Esophagus squamous epithelium (tissue), 5 donors: ENCODE measurements around the gene CARMIL3. TPM values are rescaled to one million over a fixed set of nuclear protein-coding genes. Genes with fewer than 3 reads are reported as not detected.

Experiments used
- DNase-seq: peaks from one replicate; lab custom pipeline; 2025; lab: John Stamatoyannopoulos, UW
- H3K27ac ChIP-seq, 4 donors: fragments of 200-600 bp; sonication (generic); one replicate each; pipeline ENCODE4 v1.5.1; 2016 to 2019; ENCODE audit warnings: mild to moderate bottlenecking in 1 of 4
- H3K27me3 ChIP-seq, 4 donors: fragments of 200-600 bp; sonication (generic); 1 replicate in 3 of 4; 2 replicates in 1 of 4; pipeline versions ENCODE4 v1.5.1 to v1.6.0; 2017 to 2021; ENCODE audit warnings: antibody characterized with exemption in 1 of 4
- H3K36me3 ChIP-seq, 3 donors: fragments of 200-600 bp; sonication (generic); one replicate each; pipeline ENCODE4 v1.5.1; 2016 to 2019
- H3K4me1 ChIP-seq, 3 donors: fragments of 200-600 bp; sonication (generic); one replicate each; pipeline ENCODE4 v1.5.1; 2017 to 2019
- H3K4me3 ChIP-seq, 4 donors: fragments of 200-600 bp; sonication (generic); 1 replicate in 3 of 4; 2 replicates in 1 of 4; pipeline ENCODE4 v1.5.1; 2016 to 2019; ENCODE audit warnings: mild to moderate bottlenecking in 2 of 4, moderate library complexity in 1 of 4
- H3K9me3 ChIP-seq, 3 donors: fragments of 200-600 bp; sonication (generic); one replicate each; pipeline ENCODE4 v1.5.1; 2016 to 2019
- POLR2A ChIP-seq, 4 donors: fragments of 450-650 bp; IDR thresholded peaks; one replicate each; pipeline ENCODE4 v1.6.1; 2017; ENCODE audit warnings: antibody characterized with exemption in 4 of 4, mild to moderate bottlenecking in 4 of 4, moderate library complexity in 3 of 4
- WGBS, 2 donors: methylation state at CpG; one replicate each; pipeline ENCODE4 v1.1.5; 2018; 5-methylcytosine and 5-hydroxymethylcytosine counted together
- intact Hi-C: fragments of 100-400 bp; cut with DNase I; formaldehyde crosslinking; loops from one replicate; pipeline ENCODE4 v1.15.0; 2022
- total RNA-seq, 4 donors: library from RNA; depleted of rRNA; stranded (reverse); fragments of >200 nt; gene quantifications; one replicate each; pipeline ENCODE4 v1.1.0, GENCODE V29; 2016
- TF ChIP-seq, protein P1 (sequence below), 6 experiments: fragments of 450-650 bp in 4 of 6; fragments of 200-600 bp in 2 of 6; sonication (generic) in 2 of 6; IDR thresholded peaks; one replicate each; pipeline ENCODE4 v1.5.1; 2016 to 2019; ENCODE audit warnings: antibody characterized with exemption in 6 of 6, mild to moderate bottlenecking in 4 of 6, moderate library complexity in 4 of 6
- donor health status: DM: yes; HTN: yes; CAD: no.

Gene CARMIL3
- total RNA-seq, 4 donors from 2014 or later = 0.38 to 1.2 (median 0.86) TPM

DNA sequence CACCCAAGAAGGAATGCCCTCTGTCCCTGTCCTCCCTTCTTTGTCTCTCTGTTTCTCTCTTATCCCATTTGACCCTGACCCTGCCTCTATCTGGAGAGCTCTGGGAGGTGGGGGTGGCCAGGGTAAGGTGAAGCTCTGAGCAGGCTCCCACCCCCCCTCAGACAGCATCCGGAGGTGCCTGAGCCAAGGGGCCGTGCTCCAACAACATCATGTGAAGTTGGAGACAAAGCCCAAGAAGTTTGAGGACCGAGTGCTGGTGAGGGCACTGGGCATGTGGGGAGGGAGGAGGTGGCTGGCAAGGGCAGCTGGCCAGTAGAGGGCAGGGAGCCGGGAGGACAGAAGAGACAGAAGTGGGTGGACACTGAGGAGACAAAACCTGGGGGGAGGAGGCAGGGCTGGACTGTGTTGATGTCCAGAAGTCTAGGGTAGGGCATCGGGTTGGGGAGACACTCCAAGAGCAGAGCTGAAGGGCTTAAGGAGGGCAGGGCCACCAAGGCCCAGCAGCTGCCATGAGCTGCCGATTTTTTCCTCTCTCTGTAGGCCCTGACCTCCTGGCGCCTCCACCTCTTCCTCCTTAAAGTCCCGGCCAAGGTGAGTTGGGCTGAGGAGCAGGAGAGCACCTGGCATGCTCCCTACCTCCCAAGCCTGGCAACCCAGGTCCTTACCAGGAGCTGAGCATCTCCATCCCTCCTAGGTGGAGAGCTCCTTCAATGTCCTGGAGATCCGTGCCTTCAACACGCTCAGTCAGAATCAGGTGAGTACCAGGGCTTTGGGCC lies 1.9 kb downstream of the CARMIL3 start:
- no peak overlapping the region for H3K27ac ChIP-seq
- H3K36me3 ChIP-seq = no peaks in the 10 kb centered on the region
- intact Hi-C loops = no loop called here
- no peaks in the 10 kb centered on the region for H3K9me3 ChIP-seq
- 54 to 65% methylated on average over 6 to 7 of the region's 10 CpGs for WGBS, 2 donors
- DNase-seq = no peak
- H3K27me3 ChIP-seq = peaks cover 0 to 19% (median 0%) of the 10 kb centered on the region in 4 donors
- H3K4me3 ChIP-seq = no peak overlapping the region
- peaks cover 11 to 37% (median 15%) of the 10 kb centered on the region in 3 donors for H3K4me1 ChIP-seq
- no peak for TF ChIP-seq POLR2A (IDR thresholded peaks at IDR 0.05)
- TF ChIP-seq, protein P1, sequence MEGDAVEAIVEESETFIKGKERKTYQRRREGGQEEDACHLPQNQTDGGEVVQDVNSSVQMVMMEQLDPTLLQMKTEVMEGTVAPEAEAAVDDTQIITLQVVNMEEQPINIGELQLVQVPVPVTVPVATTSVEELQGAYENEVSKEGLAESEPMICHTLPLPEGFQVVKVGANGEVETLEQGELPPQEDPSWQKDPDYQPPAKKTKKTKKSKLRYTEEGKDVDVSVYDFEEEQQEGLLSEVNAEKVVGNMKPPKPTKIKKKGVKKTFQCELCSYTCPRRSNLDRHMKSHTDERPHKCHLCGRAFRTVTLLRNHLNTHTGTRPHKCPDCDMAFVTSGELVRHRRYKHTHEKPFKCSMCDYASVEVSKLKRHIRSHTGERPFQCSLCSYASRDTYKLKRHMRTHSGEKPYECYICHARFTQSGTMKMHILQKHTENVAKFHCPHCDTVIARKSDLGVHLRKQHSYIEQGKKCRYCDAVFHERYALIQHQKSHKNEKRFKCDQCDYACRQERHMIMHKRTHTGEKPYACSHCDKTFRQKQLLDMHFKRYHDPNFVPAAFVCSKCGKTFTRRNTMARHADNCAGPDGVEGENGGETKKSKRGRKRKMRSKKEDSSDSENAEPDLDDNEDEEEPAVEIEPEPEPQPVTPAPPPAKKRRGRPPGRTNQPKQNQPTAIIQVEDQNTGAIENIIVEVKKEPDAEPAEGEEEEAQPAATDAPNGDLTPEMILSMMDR (IDR thresholded peaks at IDR 0.05) = no peak

DNA sequence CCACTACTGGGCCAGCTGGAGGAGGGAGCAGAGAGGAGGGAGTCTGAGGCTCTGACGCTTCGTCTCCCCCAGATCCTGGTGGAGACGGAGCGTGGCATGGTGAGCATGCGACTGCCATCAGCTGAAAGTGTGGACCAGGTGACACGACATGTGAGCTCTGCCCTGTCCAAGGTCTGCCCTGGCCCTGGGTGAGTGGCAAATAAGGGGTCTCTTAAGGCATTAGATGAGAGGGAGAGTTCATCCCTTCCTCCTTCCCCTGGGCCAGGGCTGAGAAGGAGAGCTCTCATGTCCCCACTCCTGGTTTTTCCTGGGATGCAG lies 2.5 kb downstream of the CARMIL3 start:
- H3K27me3 ChIP-seq = peaks cover 0 to 19% (median 0%) of the 10 kb centered on the region in 4 donors
- WGBS, 2 donors = 88 to 89% methylated on average over 3 to 5 of the region's 6 CpGs
- no peak overlapping the region for H3K27ac ChIP-seq
- no peaks in the 10 kb centered on the region for H3K36me3 ChIP-seq
- no peak for TF ChIP-seq POLR2A (IDR thresholded peaks at IDR 0.05)
- TF ChIP-seq, protein P1 (IDR thresholded peaks at IDR 0.05) = no peak
- H3K9me3 ChIP-seq = no peaks in the 10 kb centered on the region
- H3K4me1 ChIP-seq = peaks cover 11 to 37% (median 15%) of the 10 kb centered on the region in 3 donors
- H3K4me3 ChIP-seq = no peak overlapping the region
- intact Hi-C loops = no loop called here
- DNase-seq = no peak

DNA sequence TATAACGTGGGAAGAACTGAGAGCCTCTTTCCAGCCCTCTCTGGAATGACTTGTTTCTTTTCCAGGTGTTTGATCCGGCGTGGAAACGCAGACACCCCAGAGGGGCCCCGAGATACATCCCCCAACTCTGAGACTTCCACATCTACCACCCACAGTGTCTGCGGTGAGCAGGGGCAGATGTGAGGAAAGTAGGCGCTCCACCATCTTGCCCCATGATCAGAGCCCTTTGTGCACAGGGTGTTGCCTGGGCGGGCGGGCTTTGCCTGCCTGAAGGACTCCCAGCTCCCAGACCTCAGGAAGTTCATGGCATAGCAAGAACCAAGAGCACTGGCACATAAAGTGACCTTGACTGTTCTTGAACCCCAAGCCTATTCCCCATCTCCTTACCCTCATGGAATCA lies 2.8 kb downstream of the CARMIL3 start:
- no peak overlapping the region for H3K27ac ChIP-seq
- intact Hi-C loops = loop anchor here (5.0 kb wide), 1 partner anchor 48 kb away; no protein-coding TSS in a partner anchor
- no peaks in the 10 kb centered on the region for H3K36me3 ChIP-seq
- H3K27me3 ChIP-seq = peaks cover 0 to 19% (median 0%) of the 10 kb centered on the region in 4 donors
- peaks cover 11 to 37% (median 15%) of the 10 kb centered on the region in 3 donors for H3K4me1 ChIP-seq
- DNase-seq = no peak
- 88 to 92% methylated on average over 7 to 9 of the region's 9 CpGs for WGBS, 2 donors
- no peak overlapping the region for H3K4me3 ChIP-seq
- no peaks in the 10 kb centered on the region for H3K9me3 ChIP-seq
- TF ChIP-seq, protein P1 (IDR thresholded peaks at IDR 0.05) = no peak
- no peak for TF ChIP-seq POLR2A (IDR thresholded peaks at IDR 0.05)

DNA sequence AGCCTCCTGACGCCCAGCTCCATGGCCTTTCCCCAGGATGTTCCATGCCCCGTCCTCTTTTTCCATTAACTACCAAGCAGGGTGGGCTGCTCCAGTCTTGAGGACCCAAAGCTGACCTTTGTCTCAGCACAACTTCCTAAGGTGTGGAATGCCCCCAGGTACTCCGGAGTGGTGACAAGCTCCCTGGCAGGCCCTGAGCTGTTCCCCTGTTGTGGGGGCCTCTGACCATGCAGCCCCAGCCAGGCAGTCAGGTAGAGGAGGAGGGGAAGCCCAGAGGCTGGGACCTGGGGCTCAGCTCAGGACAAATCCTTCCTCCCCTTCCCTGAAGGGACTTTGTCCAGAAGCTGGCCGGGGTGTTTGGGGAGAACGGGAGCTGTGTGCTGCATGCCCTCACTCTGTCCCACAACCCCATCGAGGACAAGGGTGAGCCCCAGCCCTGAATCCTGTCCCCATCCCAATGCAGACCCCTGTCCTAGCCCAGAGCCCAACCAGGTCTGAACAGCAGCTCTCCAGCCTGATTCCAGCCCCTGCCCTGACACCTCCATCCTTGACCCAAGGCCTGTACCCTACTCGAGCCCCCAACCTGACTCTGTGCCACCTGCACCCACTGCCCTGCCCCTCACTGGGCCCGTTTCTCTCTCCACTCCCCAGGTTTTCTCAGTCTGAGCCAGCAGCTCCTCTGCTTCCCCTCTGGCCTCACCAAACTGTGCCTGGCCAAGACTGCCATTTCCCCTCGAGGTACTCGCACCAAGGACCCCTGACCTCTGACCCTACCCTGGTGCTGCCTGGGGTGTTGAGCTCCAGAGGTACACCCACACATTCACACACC lies 4.4 kb downstream of the CARMIL3 start:
- Histone ChIP-seq H3K36me3 (no peaks in the 10 kb centered on the region), H3K4me1 (peaks cover 11 to 33% (median 13%) of the 10 kb centered on the region in 3 donors), H3K9me3 (no peaks in the 10 kb centered on the region), H3K4me3 (no peak overlapping the region), H3K27ac (no peak overlapping the region), H3K27me3 (peaks cover 0 to 19% (median 0%) of the 10 kb centered on the region in 4 donors)
- TF ChIP-seq POLR2A (IDR thresholded peaks at IDR 0.05) = no peak
- TF ChIP-seq, protein P1 (IDR thresholded peaks at IDR 0.05) = no peak
- WGBS, 2 donors = 67 to 82% methylated on average over 5 to 9 of the region's 10 CpGs
- no peak for DNase-seq
- intact Hi-C loops = loop anchor here (5.0 kb wide), 1 partner anchor 46 kb away; no protein-coding TSS in a partner anchor
